ENCODE data around the gene LIAS. TPM values are rescaled to one million over a fixed set of nuclear protein-coding genes. Genes with fewer than 3 reads are reported as not detected.

Gene LIAS
- total RNA-seq, 1 experiment from 2014 or later: 6.8 TPM

DNA sequence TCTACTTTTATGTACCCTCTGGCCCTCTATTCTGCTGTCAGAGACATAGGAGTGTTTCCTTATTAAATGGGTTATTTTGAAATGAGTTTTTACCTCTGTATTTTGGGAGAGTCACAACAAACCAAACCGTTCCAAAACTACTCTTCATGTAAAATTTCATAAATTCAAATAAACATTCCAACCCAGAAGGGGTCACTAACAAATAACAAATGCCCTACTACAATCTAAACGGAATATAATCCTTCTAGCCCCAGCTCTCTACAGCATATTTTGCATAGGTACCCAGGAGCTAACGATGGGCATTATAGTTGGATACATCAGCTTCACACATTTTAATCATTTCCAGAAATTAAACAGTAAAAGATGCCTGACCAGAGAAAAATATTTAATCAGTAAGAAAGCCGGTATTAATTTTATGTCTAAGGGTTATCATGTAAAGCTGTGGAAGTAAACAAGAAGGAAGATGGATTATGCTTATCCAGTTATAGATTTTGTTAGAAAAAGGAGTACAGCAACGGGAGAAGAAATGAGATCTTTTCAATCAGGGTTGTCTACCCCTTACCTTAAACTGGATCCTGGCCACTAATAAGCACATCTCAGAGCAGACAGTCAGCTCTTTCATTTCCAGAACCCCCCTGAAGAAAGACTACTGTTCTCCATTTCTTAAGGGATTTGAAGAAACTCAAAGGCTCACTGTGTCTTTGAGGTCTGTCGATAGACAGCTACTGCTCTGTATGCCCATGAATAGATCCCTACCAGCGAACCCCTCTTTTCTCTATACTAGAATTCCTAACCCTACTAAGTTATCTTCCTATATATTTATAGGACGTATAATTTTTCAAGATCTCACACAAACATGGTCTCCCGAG, 67.2 kb downstream of the LIAS start:
- H3K4me1 ChIP-seq (ENCODE audit: control insufficient read depth, insufficient read depth, low read length): peaks cover 22% of the 10 kb centered on the region
- BruUV-seq (replicated peaks): TSS peak; percentile 71
- peaks cover 6% of the 10 kb centered on the region for H3K36me3 ChIP-seq (ENCODE audit: control insufficient read depth, insufficient read depth, low read length)
- no peak for TF ChIP-seq SIN3A (IDR thresholded peaks at IDR 0.05; ENCODE audit: borderline replicate concordance, insufficient read depth, low read depth, low read length)
- peak overlapping the region; percentile 92 to 96 for H3K4me3 ChIP-seq (ENCODE audit: low read depth in 2 of 2, low read length in 2 of 2)
- intact Hi-C loops (cut with micrococcal nuclease; ENCODE audit: unreplicated experiment): no loop called here
- no peaks in the 10 kb centered on the region; the same call in 1 of the 2 replicates for H3K9me3 ChIP-seq (ENCODE audit: control insufficient read depth, insufficient read depth, low read depth, low read length)
- in situ Hi-C loops (cut with HindIII; ENCODE audit: low pct_unique_long_range_greater_than_20kb, low sequenced_read_pairs): no loop called here
- DNase-seq (ENCODE audit: low read depth, low spot score) (no peak), ATAC-seq (no peak)
- ChIA-PET CTCF (no interaction called here), POLR2A (interaction anchor here (0.6 to 0.7 kb wide), 3 partner anchors 37 to 40 kb away, joined by 3 to 4 read pairs (median 3); no protein-coding TSS in a partner anchor)
- peak overlapping the region; percentile 98 for H3K27ac ChIP-seq (ENCODE audit: low read length)
- no peaks in the 10 kb centered on the region for H3K27me3 ChIP-seq (ENCODE audit: control insufficient read depth, insufficient read depth, low read length)

DNA sequence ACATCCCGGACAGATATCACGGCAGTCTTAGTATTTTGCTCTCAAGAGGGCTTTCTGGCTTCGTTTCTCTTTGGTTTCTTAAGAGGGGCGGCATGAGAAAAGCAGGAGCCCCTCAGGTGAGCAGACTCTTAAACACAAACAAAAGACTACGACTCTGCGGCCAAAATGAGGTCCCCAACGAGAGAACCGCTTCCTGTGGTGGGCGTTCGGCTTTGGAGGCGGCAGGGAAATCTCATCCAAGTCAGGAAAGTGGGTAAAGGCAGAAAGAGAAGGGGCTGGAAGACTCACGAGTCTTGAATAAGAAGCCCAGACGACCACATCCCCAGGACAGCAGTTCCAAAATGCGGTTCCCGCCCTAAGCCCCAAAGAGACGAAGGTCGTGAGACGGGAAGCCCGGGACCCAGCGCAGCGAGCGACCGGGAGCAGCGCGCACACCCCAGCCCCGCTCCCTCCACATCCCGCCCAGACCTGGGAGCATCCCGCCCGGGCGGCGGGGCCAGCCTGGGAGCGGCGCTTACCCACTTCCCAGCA, 68.0 kb downstream of the LIAS start:
- Histone ChIP-seq H3K9me3 (ENCODE audit: control insufficient read depth, insufficient read depth, low read depth, low read length) (no peaks in the 10 kb centered on the region; the same call in 1 of the 2 replicates), H3K27ac (ENCODE audit: low read length) (peak overlapping the region; percentile 98), H3K4me1 (ENCODE audit: control insufficient read depth, insufficient read depth, low read length) (peaks cover 16% of the 10 kb centered on the region), H3K4me3 (ENCODE audit: low read depth in 2 of 2, low read length in 2 of 2) (peak overlapping the region; percentile 92 to 96), H3K27me3 (ENCODE audit: control insufficient read depth, insufficient read depth, low read length) (no peaks in the 10 kb centered on the region), H3K36me3 (ENCODE audit: control insufficient read depth, insufficient read depth, low read length) (peaks cover 5% of the 10 kb centered on the region)
- no peak for ATAC-seq
- ChIA-PET POLR2A (interaction anchor here (0.5 to 1.2 kb wide), 7 partner anchors 16 to 316 kb away, joined by 3 to 7 read pairs (median 3); partner anchors contain the start of gene UBE2K), CTCF (interaction anchor here (1.0 kb wide), 1 partner anchor 57 kb away, joined by 3 read pairs; no protein-coding TSS in a partner anchor)
- intact Hi-C loops (cut with micrococcal nuclease; ENCODE audit: unreplicated experiment) (no loop called here), in situ Hi-C loops (cut with HindIII; ENCODE audit: low pct_unique_long_range_greater_than_20kb, low sequenced_read_pairs) (no loop called here)
- DNase-seq (ENCODE audit: low read depth, low spot score): no peak
- TF ChIP-seq, protein P1, sequence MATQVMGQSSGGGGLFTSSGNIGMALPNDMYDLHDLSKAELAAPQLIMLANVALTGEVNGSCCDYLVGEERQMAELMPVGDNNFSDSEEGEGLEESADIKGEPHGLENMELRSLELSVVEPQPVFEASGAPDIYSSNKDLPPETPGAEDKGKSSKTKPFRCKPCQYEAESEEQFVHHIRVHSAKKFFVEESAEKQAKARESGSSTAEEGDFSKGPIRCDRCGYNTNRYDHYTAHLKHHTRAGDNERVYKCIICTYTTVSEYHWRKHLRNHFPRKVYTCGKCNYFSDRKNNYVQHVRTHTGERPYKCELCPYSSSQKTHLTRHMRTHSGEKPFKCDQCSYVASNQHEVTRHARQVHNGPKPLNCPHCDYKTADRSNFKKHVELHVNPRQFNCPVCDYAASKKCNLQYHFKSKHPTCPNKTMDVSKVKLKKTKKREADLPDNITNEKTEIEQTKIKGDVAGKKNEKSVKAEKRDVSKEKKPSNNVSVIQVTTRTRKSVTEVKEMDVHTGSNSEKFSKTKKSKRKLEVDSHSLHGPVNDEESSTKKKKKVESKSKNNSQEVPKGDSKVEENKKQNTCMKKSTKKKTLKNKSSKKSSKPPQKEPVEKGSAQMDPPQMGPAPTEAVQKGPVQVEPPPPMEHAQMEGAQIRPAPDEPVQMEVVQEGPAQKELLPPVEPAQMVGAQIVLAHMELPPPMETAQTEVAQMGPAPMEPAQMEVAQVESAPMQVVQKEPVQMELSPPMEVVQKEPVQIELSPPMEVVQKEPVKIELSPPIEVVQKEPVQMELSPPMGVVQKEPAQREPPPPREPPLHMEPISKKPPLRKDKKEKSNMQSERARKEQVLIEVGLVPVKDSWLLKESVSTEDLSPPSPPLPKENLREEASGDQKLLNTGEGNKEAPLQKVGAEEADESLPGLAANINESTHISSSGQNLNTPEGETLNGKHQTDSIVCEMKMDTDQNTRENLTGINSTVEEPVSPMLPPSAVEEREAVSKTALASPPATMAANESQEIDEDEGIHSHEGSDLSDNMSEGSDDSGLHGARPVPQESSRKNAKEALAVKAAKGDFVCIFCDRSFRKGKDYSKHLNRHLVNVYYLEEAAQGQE (IDR thresholded peaks at IDR 0.05; ENCODE audit: insufficient read depth in 1 of 2, low read depth in 2 of 2, low read length in 1 of 2): no peak
- TF ChIP-seq, protein P2, sequence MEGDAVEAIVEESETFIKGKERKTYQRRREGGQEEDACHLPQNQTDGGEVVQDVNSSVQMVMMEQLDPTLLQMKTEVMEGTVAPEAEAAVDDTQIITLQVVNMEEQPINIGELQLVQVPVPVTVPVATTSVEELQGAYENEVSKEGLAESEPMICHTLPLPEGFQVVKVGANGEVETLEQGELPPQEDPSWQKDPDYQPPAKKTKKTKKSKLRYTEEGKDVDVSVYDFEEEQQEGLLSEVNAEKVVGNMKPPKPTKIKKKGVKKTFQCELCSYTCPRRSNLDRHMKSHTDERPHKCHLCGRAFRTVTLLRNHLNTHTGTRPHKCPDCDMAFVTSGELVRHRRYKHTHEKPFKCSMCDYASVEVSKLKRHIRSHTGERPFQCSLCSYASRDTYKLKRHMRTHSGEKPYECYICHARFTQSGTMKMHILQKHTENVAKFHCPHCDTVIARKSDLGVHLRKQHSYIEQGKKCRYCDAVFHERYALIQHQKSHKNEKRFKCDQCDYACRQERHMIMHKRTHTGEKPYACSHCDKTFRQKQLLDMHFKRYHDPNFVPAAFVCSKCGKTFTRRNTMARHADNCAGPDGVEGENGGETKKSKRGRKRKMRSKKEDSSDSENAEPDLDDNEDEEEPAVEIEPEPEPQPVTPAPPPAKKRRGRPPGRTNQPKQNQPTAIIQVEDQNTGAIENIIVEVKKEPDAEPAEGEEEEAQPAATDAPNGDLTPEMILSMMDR (IDR thresholded peaks at IDR 0.05): no peak
- TF ChIP-seq POLR2AphosphoS5 (IDR thresholded peaks at IDR 0.05; ENCODE audit: low read depth, low read length) (no peak), TCF7L2 (IDR thresholded peaks at IDR 0.05; ENCODE audit: low read depth, low read length) (no peak), SIN3A (IDR thresholded peaks at IDR 0.05; ENCODE audit: borderline replicate concordance, insufficient read depth, low read depth, low read length) (no peak)
- no TSS peak for BruUV-seq (replicated peaks)

Data from Panc1 (cell line).